OCI-LY1 (cell line): Measurements from ENCODE around the gene SH3BP5.

Experiments
- EZH2 ChIP-seq: fragments of 200-600 bp; sonication (generic), shearing (Covaris generic); IDR thresholded peaks from 2 replicates; pipeline ENCODE4 v1.8.0; 2017; ENCODE audit warnings: borderline replicate concordance, mixed run types, mild to moderate bottlenecking, antibody characterized with exemption, low read length, moderate library complexity, mixed read lengths
- TF ChIP-seq, protein P1 (sequence below): fragments of 200-600 bp; sonication (generic), shearing (Covaris generic); IDR thresholded peaks from 2 replicates; pipeline ENCODE4 v1.5.1; 2017; ENCODE audit warnings: mild to moderate bottlenecking, antibody characterized with exemption, low read length, moderate library complexity, mixed read lengths

DNA sequence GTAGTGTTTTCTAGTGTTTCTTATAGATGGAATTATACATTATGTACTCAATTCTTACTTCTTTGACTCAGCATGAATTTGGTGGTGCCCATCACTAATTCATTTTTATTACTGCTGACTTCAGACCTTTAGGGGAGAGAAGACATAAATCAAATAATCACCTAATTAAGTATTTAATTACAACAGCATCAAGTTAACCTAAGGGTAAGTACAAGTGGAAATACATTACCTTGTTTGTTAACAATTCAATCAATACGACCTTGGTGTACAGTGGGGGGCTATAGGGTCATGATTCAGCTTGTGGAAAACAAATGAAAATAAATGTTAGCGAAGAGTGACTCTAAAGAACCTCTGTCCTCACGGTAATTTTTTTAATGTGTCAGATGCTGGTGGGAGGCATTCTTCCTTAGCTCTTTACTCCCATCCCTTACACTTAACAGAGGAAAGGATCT is 126.9 kb downstream of the SH3BP5 start:
- TF ChIP-seq, protein P1, sequence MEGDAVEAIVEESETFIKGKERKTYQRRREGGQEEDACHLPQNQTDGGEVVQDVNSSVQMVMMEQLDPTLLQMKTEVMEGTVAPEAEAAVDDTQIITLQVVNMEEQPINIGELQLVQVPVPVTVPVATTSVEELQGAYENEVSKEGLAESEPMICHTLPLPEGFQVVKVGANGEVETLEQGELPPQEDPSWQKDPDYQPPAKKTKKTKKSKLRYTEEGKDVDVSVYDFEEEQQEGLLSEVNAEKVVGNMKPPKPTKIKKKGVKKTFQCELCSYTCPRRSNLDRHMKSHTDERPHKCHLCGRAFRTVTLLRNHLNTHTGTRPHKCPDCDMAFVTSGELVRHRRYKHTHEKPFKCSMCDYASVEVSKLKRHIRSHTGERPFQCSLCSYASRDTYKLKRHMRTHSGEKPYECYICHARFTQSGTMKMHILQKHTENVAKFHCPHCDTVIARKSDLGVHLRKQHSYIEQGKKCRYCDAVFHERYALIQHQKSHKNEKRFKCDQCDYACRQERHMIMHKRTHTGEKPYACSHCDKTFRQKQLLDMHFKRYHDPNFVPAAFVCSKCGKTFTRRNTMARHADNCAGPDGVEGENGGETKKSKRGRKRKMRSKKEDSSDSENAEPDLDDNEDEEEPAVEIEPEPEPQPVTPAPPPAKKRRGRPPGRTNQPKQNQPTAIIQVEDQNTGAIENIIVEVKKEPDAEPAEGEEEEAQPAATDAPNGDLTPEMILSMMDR = no peak
- no peak for TF ChIP-seq EZH2
